NCI-H1694 treated with DMSO at 0.1 percent for 48 hours (cell line): ENCODE measurements around the gene RMI1.
"Not testable (repeated sequence)": the region's sequence is repeated elsewhere in the genome, so short reads cannot be mapped to it uniquely, and the experiment has no call there.

ENCODE experiments used
- DNase-seq: peaks from one replicate; lab custom pipeline; 2025; lab: John Stamatoyannopoulos, UW

Gene RMI1

GRCh38 chr9:83980395-83981125, at the start of gene RMI1:
RMI1 (plus strand) TSS chr9:83980805; CDS start chr9:84000987, 20,182 bp downstream.
- DNase-seq = peak; percentile 91

GRCh38 chr9:83930881-83931280, 49.7 kb upstream of the RMI1 start:
- DNase-seq = no peak

GRCh38 chr9:83932011-83932410, 48.6 kb upstream of the RMI1 start:
- no peak for DNase-seq

- no peak for DNase-seq
These were observed 47.8 kb upstream of the RMI1 start for GRCh38 chr9:83932851-83933250.

GRCh38 chr9:83933790-83934189, 46.8 kb upstream of the RMI1 start:
- DNase-seq = no peak

- DNase-seq = no peak
These were observed 45.9 kb upstream of the RMI1 start for GRCh38 chr9:83934569-83935275.

GRCh38 chr9:83935276-83935935, 45.2 kb upstream of the RMI1 start:
- no peak for DNase-seq

GRCh38 chr9:83936523-83936922, 44.1 kb upstream of the RMI1 start:
- DNase-seq = no peak

GRCh38 chr9:83937861-83938455, 42.6 kb upstream of the RMI1 start:
- DNase-seq = peak; percentile 49

GRCh38 chr9:83940590-83941303, 39.9 kb upstream of the RMI1 start:
- DNase-seq = no peak

GRCh38 chr9:83948096-83948495, 32.5 kb upstream of the RMI1 start:
- not testable (repeated sequence) for DNase-seq

GRCh38 chr9:83956086-83956435, 24.5 kb upstream of the RMI1 start:
- DNase-seq = no peak

GRCh38 chr9:83956436-83957247, 24.0 kb upstream of the RMI1 start:
- DNase-seq = peak; percentile 16

GRCh38 chr9:83957248-83957513, 23.4 kb upstream of the RMI1 start:
- no peak for DNase-seq

- no peak for DNase-seq
These were observed 21.5 kb upstream of the RMI1 start for GRCh38 chr9:83959061-83959460.

GRCh38 chr9:83960991-83961390, 19.6 kb upstream of the RMI1 start:
- DNase-seq = no peak

GRCh38 chr9:83962165-83962564, 18.4 kb upstream of the RMI1 start:
- no peak for DNase-seq

- no peak for DNase-seq
These were observed 15.6 kb upstream of the RMI1 start for GRCh38 chr9:83964973-83965349.

GRCh38 chr9:83965350-83966208, 15.0 kb upstream of the RMI1 start:
- no peak for DNase-seq

- no peak for DNase-seq
These were observed 14.4 kb upstream of the RMI1 start for GRCh38 chr9:83966209-83966582.

- DNase-seq = no peak
These were observed 13.5 kb upstream of the RMI1 start for GRCh38 chr9:83967073-83967472.
